HG02884 (cell line): ENCODE results near the gene GPATCH2L.

Source experiments
- ATAC-seq: cut with Tn5 transposase; IDR thresholded peaks from one replicate; pipeline ENCODE4 v1.9.1; 2021; ENCODE audit warnings: mild to moderate bottlenecking, moderate library complexity; ENCODE audit not compliant: unreplicated experiment

The GPATCH2L gene

DNA sequence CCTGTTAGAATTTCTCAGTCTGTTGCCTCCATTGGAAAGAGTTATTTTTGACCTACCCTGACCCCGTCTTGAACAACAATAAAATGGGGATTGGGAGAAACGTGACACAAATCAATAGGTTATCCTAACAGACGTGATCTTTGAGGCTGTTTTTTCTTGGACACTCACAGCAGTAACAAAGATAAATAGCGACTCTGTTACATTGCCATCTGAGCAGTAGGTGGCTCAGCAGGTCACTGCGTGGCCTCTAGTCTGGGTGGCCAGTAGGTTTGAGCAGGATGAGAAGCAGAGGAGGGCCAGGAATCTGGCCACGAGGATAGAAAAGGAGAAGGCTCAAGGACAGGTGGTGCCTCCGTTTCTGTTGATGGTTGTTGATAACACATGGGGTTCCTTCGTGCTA, 101.4 kb downstream of the GPATCH2L start:
- ATAC-seq = no peak

DNA sequence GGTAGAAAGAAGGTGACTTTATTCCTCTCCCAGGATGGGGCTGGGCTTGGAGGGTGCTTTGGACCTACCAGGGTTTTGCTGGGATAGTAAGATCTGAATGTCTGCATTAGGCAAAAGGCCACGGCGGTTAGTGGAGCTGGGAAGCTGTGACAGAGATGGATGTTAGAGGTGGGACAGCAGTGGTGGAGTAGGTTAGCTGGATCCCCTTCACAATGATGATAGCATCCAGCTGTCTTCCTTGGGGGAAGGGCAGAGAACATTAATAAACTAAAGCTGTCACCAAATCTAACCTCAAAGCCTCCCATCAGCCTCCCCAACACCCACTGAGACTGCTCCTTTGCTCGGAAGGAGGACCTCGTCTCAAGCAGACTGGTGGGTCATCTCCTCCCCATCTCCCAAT, 104.8 kb downstream of the GPATCH2L start:
- no peak for ATAC-seq

DNA sequence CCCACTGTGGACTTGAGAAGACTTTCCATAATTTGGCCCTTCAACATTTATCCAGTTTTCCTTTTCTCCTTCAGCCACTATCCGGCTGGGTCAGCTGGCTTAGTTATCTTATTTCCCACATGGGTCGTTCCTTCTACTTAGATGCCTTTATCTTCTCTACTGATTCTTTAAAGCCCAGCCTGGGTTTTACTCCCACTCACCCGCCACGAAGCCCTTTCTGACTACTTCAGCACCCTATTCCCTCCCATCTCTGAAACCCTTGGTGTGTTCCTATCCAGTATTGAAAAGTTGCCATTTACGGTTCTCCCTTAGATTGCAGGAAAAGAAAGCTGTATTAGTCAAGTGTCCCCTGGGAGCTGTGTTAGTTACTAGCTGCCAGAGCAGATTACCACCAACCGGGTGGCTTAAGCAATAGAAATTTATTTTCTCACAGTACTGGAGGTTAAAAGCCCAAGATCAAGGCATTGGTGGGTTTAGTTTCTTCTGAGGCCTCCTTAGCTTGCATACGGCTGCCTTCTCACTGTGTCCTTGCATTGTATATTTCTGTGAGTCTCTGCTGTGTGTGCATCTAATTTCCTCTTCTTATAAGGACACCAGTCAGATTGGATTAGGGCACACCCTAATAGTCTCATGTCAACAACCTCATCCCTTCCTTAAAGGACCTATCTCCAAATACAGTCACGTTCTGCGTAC, 105.5 kb downstream of the GPATCH2L start:
- no peak for ATAC-seq

- ATAC-seq = no peak
Measured at GRCh38 chr14:76257842-76258397, 106.2 kb downstream of the GPATCH2L start.

- no peak for ATAC-seq
Measured at GRCh38 chr14:76259029-76259735, 107.5 kb downstream of the GPATCH2L start.

DNA sequence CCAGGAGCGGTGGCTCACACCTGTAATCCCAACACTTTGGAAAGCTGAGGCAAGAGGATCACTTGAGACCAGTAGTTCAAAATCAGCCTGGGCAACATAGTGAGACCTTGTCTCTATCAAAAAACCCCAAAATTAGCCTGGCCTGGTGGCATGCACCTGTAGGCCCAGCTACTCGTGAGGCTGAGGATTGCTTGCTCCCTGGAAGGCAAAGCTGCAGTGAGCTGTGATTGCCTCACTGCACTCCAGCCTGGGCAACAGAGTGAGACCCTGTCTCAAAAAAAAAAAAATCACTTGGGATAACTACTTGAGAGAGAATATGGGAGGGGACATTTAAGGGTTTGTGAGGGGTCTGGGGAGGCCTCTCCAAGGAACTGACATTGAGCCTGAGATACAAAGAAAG, 109.0 kb downstream of the GPATCH2L start:
- no peak for ATAC-seq

- ATAC-seq = no peak
Measured at GRCh38 chr14:76261371-76261811, 109.7 kb downstream of the GPATCH2L start.

DNA sequence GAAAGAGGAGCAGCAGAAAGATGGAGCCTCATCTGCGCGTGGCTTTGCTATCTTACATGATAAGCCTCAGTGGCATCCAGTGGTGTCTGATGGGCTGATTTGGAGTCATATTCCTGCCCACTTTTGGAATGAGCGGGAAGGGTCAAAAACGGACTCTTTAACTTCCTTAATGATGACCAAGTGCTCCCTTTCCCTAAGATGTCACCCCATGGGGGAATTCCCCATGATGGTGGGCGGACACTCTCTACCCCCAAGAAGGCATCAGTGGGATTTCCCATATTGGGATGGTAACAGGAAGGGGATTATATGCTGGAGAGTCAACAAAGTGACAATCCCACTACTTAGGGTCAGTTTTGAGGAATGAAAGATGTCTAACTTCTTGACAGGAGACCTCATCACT, 110.9 kb downstream of the GPATCH2L start:
- no peak for ATAC-seq
